H1 (cell line): ENCODE data around the gene KRTAP4-5. TPM values are rescaled to one million over a fixed set of nuclear protein-coding genes. Genes with fewer than 3 reads are reported as not detected.
"Not testable (repeated sequence)": the region's sequence is repeated elsewhere in the genome, so short reads cannot be mapped to it uniquely, and the experiment has no call there.

ENCODE experiments used
- CTCF ChIA-PET: fragments of 300-600 bp; sonication (Branson Sonifier 250); formaldehyde crosslinking; loops from one replicate; lab custom pipeline; 2021; ENCODE audit not compliant: partially characterized antibody; lab: Charles Lee
- POLR2A ChIA-PET: fragments of 300-600 bp; sonication (Branson Sonifier 250); formaldehyde crosslinking; loops from one replicate; lab custom pipeline; 2021; ENCODE audit warnings: inconsistent platforms; ENCODE audit not compliant: partially characterized antibody; lab: Charles Lee
- DNase-seq, 2 experiments: peaks; one replicate each; pipeline versions ENCODE4 v3.0.0 to v3.0.0-alpha.2; 2010 to 2022; ENCODE audit warnings: low spot score in 2 of 2, low read depth in 1 of 2, mixed read lengths in 1 of 2
- FAIRE-seq: peaks from 2 replicates; lab custom pipeline; 2011; peaks lifted over from hg19 to GRCh38; lab: Jason Lieb, UNC
- H2AFZ ChIP-seq: 2 replicates; pipeline ENCODE4 v1.8.1; 2012; ENCODE audit warnings: low read length, inconsistent platforms
- H2AK5ac ChIP-seq: 2 replicates; pipeline ENCODE4 v1.6.1; 2013; ENCODE audit warnings: low read depth, low read length
- H2BK120ac ChIP-seq: replicated peaks from 2 replicates; pipeline ENCODE3; 2013; ENCODE audit warnings: low read depth, low read length, inconsistent platforms
- H2BK12ac ChIP-seq: 2 replicates; pipeline ENCODE4 v1.6.1; 2013; ENCODE audit warnings: low read depth, low read length
- H2BK15ac ChIP-seq: 2 replicates; pipeline ENCODE4 v1.6.1; 2013; ENCODE audit warnings: low read length
- H2BK20ac ChIP-seq: 2 replicates; pipeline ENCODE4 v1.6.1; 2013; ENCODE audit warnings: low read length
- H2BK5ac ChIP-seq: 2 replicates; pipeline ENCODE4 v1.6.1; 2013; ENCODE audit warnings: low read depth, low read length
- H3K14ac ChIP-seq: 2 replicates; pipeline ENCODE4 v1.6.1; 2013; ENCODE audit warnings: inconsistent platforms; ENCODE audit not compliant: insufficient read length
- H3K18ac ChIP-seq: 2 replicates; pipeline ENCODE4 v1.6.1; 2013; ENCODE audit warnings: low read length; ENCODE audit errors: extremely low read depth
- H3K23ac ChIP-seq: 2 replicates; pipeline ENCODE4 v1.6.1; 2013; ENCODE audit warnings: inconsistent platforms; ENCODE audit not compliant: insufficient read length
- H3K23me2 ChIP-seq: 2 replicates; pipeline ENCODE4 v1.6.1; 2013; ENCODE audit warnings: low read depth, low read length
- H3K27ac ChIP-seq: 2 replicates; pipeline ENCODE4 v1.6.1; 2011; ENCODE audit warnings: low read depth, low read length, inconsistent platforms
- H3K27me3 ChIP-seq, 4 experiments: replicated peaks in 1 of 4; 1 replicate in 1 of 4; 2 replicates in 3 of 4; pipeline versions ENCODE4 v1.6.1 to v1.8.1; 2011 to 2013; ENCODE audit warnings: low read length in 3 of 4, mild to moderate bottlenecking in 3 of 4, inconsistent platforms in 2 of 4, mixed read lengths in 2 of 4, moderate library complexity in 1 of 4; ENCODE audit not compliant: control insufficient read depth in 3 of 4, insufficient read depth in 3 of 4; ENCODE audit errors: extremely low read depth in 1 of 4
- H3K36me3 ChIP-seq, 4 experiments: 2 replicates each; pipeline versions ENCODE4 v1.6.1 to v1.8.1; 2011 to 2013; ENCODE audit warnings: mild to moderate bottlenecking in 4 of 4, low read length in 3 of 4, moderate library complexity in 2 of 4, control low read depth in 1 of 4, inconsistent platforms in 1 of 4; ENCODE audit not compliant: insufficient read depth in 4 of 4, control insufficient read depth in 2 of 4
- H3K4ac ChIP-seq: replicated peaks from 2 replicates; pipeline ENCODE3; 2013; ENCODE audit warnings: low read length, low read depth, mixed read lengths, inconsistent platforms; ENCODE audit not compliant: insufficient read length
- H3K4me1 ChIP-seq, 4 experiments: replicated peaks in 1 of 4; 1 replicate in 1 of 4; 2 replicates in 3 of 4; pipeline versions ENCODE4 v1.6.1 to v1.8.1; 2011 to 2013; ENCODE audit warnings: low read length in 3 of 4, inconsistent platforms in 2 of 4, mixed read lengths in 1 of 4; ENCODE audit not compliant: insufficient read depth in 4 of 4, control insufficient read depth in 3 of 4
- H3K4me2 ChIP-seq, 2 experiments: 2 replicates each; pipeline versions ENCODE4 v1.6.1 to v1.8.1; 2011 to 2013; ENCODE audit warnings: low read depth in 2 of 2, low read length in 2 of 2, control low read depth in 1 of 2, inconsistent platforms in 1 of 2, mild to moderate bottlenecking in 1 of 2; ENCODE audit not compliant: insufficient read depth in 1 of 2
- H3K4me3 ChIP-seq, 4 experiments: fragments of 200-600, 300-600 bp in 1 of 4; sonication (generic), shearing (Covaris generic), sonication (Bioruptor Twin) in 1 of 4; 2 replicates each; pipeline versions ENCODE4 v1.5.1 to v1.8.1; 2011 to 2016; ENCODE audit warnings: low read length in 4 of 4, low read depth in 3 of 4, control low read depth in 2 of 4, inconsistent platforms in 2 of 4, mild to moderate bottlenecking in 2 of 4, mixed read lengths in 1 of 4, moderate library complexity in 1 of 4; ENCODE audit not compliant: insufficient read depth in 2 of 4; ENCODE audit errors: extremely low read depth in 1 of 4
- H3K56ac ChIP-seq: replicated peaks from 2 replicates; pipeline ENCODE3; 2013; ENCODE audit warnings: low read depth, mild to moderate bottlenecking, mixed read lengths, low read length, inconsistent platforms; ENCODE audit not compliant: insufficient read length
- H3K79me1 ChIP-seq: 2 replicates; pipeline ENCODE4 v1.6.1; 2013; ENCODE audit warnings: low read depth, low read length, control low read depth
- H3K79me2 ChIP-seq, 2 experiments: 2 replicates each; pipeline versions ENCODE4 v1.6.1 to v1.8.1; 2012 to 2013; ENCODE audit warnings: low read length in 2 of 2, mild to moderate bottlenecking in 2 of 2, inconsistent platforms in 1 of 2; ENCODE audit not compliant: insufficient read depth in 2 of 2, control insufficient read depth in 1 of 2
- H3K9ac ChIP-seq, 4 experiments: replicated peaks in 1 of 4; 1 replicate in 1 of 4; 2 replicates in 3 of 4; pipeline versions ENCODE4 v1.6.1 to v1.8.1; 2011 to 2013; ENCODE audit warnings: low read depth in 3 of 4, low read length in 3 of 4, control low read depth in 2 of 4, mild to moderate bottlenecking in 2 of 4, moderate library complexity in 2 of 4, inconsistent platforms in 1 of 4; ENCODE audit errors: extremely low read depth in 1 of 4
- H3K9me3 ChIP-seq, 2 experiments: 2 replicates each; pipeline versions ENCODE4 v1.6.1 to v1.8.1; 2012 to 2013; ENCODE audit warnings: mild to moderate bottlenecking in 2 of 2, moderate library complexity in 2 of 2, control low read depth in 1 of 2, inconsistent platforms in 1 of 2, low read depth in 1 of 2, low read length in 1 of 2, mixed read lengths in 1 of 2; ENCODE audit not compliant: insufficient read depth in 2 of 2
- H4K20me1 ChIP-seq, 2 experiments: replicated peaks in 1 of 2; 2 replicates each; pipeline versions ENCODE3 to v1.8.1; 2011 to 2013; ENCODE audit warnings: inconsistent platforms in 2 of 2, low read length in 2 of 2, mild to moderate bottlenecking in 1 of 2; ENCODE audit not compliant: insufficient read depth in 2 of 2, control insufficient read depth in 1 of 2
- H4K5ac ChIP-seq: 2 replicates; pipeline ENCODE4 v1.6.1; 2013; ENCODE audit warnings: low read length, low read depth, mixed read lengths, inconsistent platforms; ENCODE audit not compliant: insufficient read length
- H4K8ac ChIP-seq: 2 replicates; pipeline ENCODE4 v1.8.0; 2013; ENCODE audit warnings: mild to moderate bottlenecking, moderate library complexity, low read length, inconsistent platforms; ENCODE audit not compliant: insufficient read depth; ENCODE audit errors: extremely low read depth
- H4K91ac ChIP-seq: replicated peaks from 2 replicates; pipeline ENCODE3; 2013; ENCODE audit warnings: low read length, mixed read lengths, inconsistent platforms; ENCODE audit not compliant: insufficient read length
- WGBS, 2 experiments: shearing (Covaris generic) in 1 of 2; methylation state at CpG; one replicate each; pipeline versions ENCODE4 v1.1.6 to v1.1.7; 2013 to 2015; ENCODE audit warnings: low lambda C conversion rate in 2 of 2, mixed read lengths in 2 of 2, inconsistent platforms in 1 of 2, low coverage in 1 of 2, missing lambda C conversion rate in 1 of 2; ENCODE audit not compliant: insufficient replicate concordance in 2 of 2, insufficient coverage in 1 of 2, insufficient read length in 1 of 2; ENCODE audit errors: extremely low coverage in 1 of 2, missing lambda C conversion rate in 1 of 2; 5-methylcytosine and 5-hydroxymethylcytosine counted together
- polyA plus RNA-seq, 7 experiments: library from polyadenylated mRNA; depleted of rRNA in 3 of 7; stranded (reverse) in 5 of 7; unstranded in 2 of 7; fragments of >200 nt in 5 of 7; fragments of 200-250 nt in 2 of 7; gene quantifications; 1 replicate in 5 of 7; 2 replicates in 1 of 7; 4 replicates in 1 of 7; pipeline versions ENCODE4 v1.2.1 to v1.2.3, GENCODE V29; 2011 to 2013; ENCODE audit warnings: missing spikeins in 2 of 7, mixed read lengths in 2 of 7
- total RNA-seq: library from RNA; stranded (reverse); fragmentation: NEBNext Ultra II Directional; extraction: Animal tissue kit (Norgen Biotek cat#: 25700); gene quantifications from 2 replicates; pipeline ENCODE4 v1.2.1, GENCODE V29; 2021

The KRTAP4-5 gene
- total and polyA plus RNA-seq, 2 of the 8 experiments (the other 6 are each of a cell fraction or from before 2014, with no cell fraction given) = not detected

- 0% methylated on average over 1 of the region's 1 CpG; no CpG with 5 or more reads in 1 of the 2 experiments for WGBS, 2 experiments
- CTCF ChIA-PET = not testable (repeated sequence)
These were observed 40.8 kb downstream of the KRTAP4-5 start for GRCh38 chr17:41108728-41109386.

More at GRCh38 chr17:41108728-41109386, 40.8 kb downstream of the KRTAP4-5 start:
- H3K4me2 ChIP-seq, H2BK15ac ChIP-seq, H2AK5ac ChIP-seq, H4K8ac ChIP-seq, H3K79me2 ChIP-seq, H2BK5ac ChIP-seq, H3K23ac ChIP-seq, H3K18ac ChIP-seq, H2AFZ ChIP-seq, H3K23me2 ChIP-seq, DNase-seq, H4K91ac ChIP-seq, H3K27ac ChIP-seq, POLR2A ChIA-PET, H3K4me1 ChIP-seq, H4K5ac ChIP-seq, H3K14ac ChIP-seq, H3K4me3 ChIP-seq, H2BK20ac ChIP-seq, FAIRE-seq, H4K20me1 ChIP-seq, H3K36me3 ChIP-seq, H3K9ac ChIP-seq, H2BK120ac ChIP-seq, H3K79me1 ChIP-seq, H2BK12ac ChIP-seq, H3K4ac ChIP-seq, H3K56ac ChIP-seq, H3K27me3 ChIP-seq: not testable (repeated sequence)
- peaks cover 8 to 27% of the 10 kb centered on the region in 2 experiments for H3K9me3 ChIP-seq
